Measurements from ENCODE around the gene RELA.

DNA sequence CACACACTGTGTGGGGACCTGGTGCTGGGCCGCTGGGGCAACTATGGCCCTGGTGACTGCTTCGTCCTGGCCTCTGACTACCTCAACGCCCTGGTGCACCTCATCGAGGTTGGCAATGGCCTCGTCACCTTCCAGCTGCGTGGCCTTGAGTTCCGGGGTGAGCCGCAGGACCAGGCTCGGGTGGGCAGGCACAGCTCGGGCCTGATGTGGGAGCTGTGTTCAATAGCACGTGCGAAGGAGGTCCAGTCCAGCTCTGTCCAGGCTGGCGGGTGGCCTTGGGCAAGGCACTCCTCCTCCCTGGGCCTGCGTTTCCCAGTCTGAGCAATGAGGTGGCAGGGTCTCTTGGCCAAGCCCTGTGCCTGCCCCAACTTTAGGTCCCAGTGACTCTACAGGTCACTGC lies 33.1 kb downstream of the RELA start:
- TF ChIP-seq CTCF (conservative IDR thresholded peaks at IDR 0.05; ENCODE audit: low read length) (no peak), EZH2phosphoT487 (IDR thresholded peaks at IDR 0.05; ENCODE audit: borderline replicate concordance, low read depth, low read length) (no peak)

Measured in OCI-LY7 (cell line).